Left cardiac atrium (tissue), 4 donors: Measurements from ENCODE around the gene EIF2B2. TPM values are rescaled to one million over a fixed set of nuclear protein-coding genes. Genes with fewer than 3 reads are reported as not detected.

Source experiments
- ATAC-seq, 2 donors: fragments of 200-7000 bp; cut with Tn5 transposase; one replicate each; pipeline ENCODE4 v1.9.1; 2020; ENCODE audit warnings: mild to moderate bottlenecking in 2 of 2, moderate library complexity in 2 of 2
- DNase-seq: peaks from one replicate; pipeline ENCODE4 v3.0.0-alpha.2; 2020
- intact Hi-C, 2 donors: fragments of 100-400 bp; cut with DNase I; formaldehyde crosslinking; loops; one replicate each; pipeline versions ENCODE4 v1.14.1 to v1.15.1; 2022 to 2023
- total RNA-seq, 2 donors: library from RNA; stranded (reverse); fragmentation: NEBNext Ultra II Directional; extraction: Animal tissue kit (Norgen Biotek cat#: 25700); gene quantifications; one replicate each; pipeline ENCODE4 v1.2.1, GENCODE V29; 2021
- donor health status: DM: no; HTN: yes; CAD: no.
- donor health status: DM: no; HTN: yes; CAD: no; lungs with severe emphysema.
- donor health status: DM: yes; HTN: yes; CAD: no.
- donor health status: Dilated cardiomyopathy.

Gene EIF2B2
- total RNA-seq, 2 donors from 2014 or later = 27.8 to 30.3 TPM

- DNase-seq = no peak
- ATAC-seq = no peak
- intact Hi-C loops = no loop called here
These were observed 20.4 kb downstream of the EIF2B2 start for GRCh38 chr14:75023108-75023507.

GRCh38 chr14:75025082-75025481, 22.4 kb downstream of the EIF2B2 start:
- intact Hi-C loops = no loop called here
- DNase-seq (no peak), ATAC-seq (peak in 1 of 2 donors; percentile 67)

GRCh38 chr14:75025876-75026275, 23.2 kb downstream of the EIF2B2 start:
- intact Hi-C loops = no loop called here
- ATAC-seq = no peak
- DNase-seq = no peak

- no peak for DNase-seq
- ATAC-seq = no peak
- intact Hi-C loops = no loop called here
These were observed 27.4 kb downstream of the EIF2B2 start for GRCh38 chr14:75030147-75030546.

GRCh38 chr14:75032939-75033338, 30.2 kb downstream of the EIF2B2 start:
- no peak for DNase-seq
- intact Hi-C loops = no loop called here
- ATAC-seq = no peak

- intact Hi-C loops = no loop called here
- ATAC-seq = no peak
These were observed 37.8 kb downstream of the EIF2B2 start for GRCh38 chr14:75040507-75040906.

GRCh38 chr14:75040959-75041358, 38.2 kb downstream of the EIF2B2 start:
- intact Hi-C loops = no loop called here
- DNase-seq = no peak
- no peak for ATAC-seq

More at GRCh38 chr14:75040507-75040906, 37.8 kb downstream of the EIF2B2 start:
- DNase-seq = no peak

- no peak for DNase-seq
- no peak for ATAC-seq
- intact Hi-C loops = no loop called here
These were observed 38.9 kb downstream of the EIF2B2 start for GRCh38 chr14:75041613-75042012.

GRCh38 chr14:75042035-75042434, 39.3 kb downstream of the EIF2B2 start:
- intact Hi-C loops = no loop called here
- no peak for DNase-seq
- no peak for ATAC-seq

GRCh38 chr14:75044322-75044721, 41.6 kb downstream of the EIF2B2 start:
- peak in 1 of 2 donors; percentile 41 for ATAC-seq
- intact Hi-C loops = no loop called here
- no peak for DNase-seq

GRCh38 chr14:75044752-75045151, 42.0 kb downstream of the EIF2B2 start:
- ATAC-seq (no peak), DNase-seq (no peak)
- intact Hi-C loops = no loop called here

GRCh38 chr14:75046275-75046674, 43.6 kb downstream of the EIF2B2 start:
- intact Hi-C loops = no loop called here
- DNase-seq (no peak), ATAC-seq (no peak)

- intact Hi-C loops = no loop called here
- no peak for DNase-seq
- no peak for ATAC-seq
These were observed 44.2 kb downstream of the EIF2B2 start for GRCh38 chr14:75046899-75047298.

- ATAC-seq (no peak), DNase-seq (no peak)
- intact Hi-C loops = no loop called here
These were observed 44.8 kb downstream of the EIF2B2 start for GRCh38 chr14:75047506-75047905.

GRCh38 chr14:75048101-75048500, 45.4 kb downstream of the EIF2B2 start:
- intact Hi-C loops = no loop called here
- DNase-seq = no peak
- no peak for ATAC-seq

- DNase-seq (no peak), ATAC-seq (peak in 1 of 2 donors; percentile 34)
- intact Hi-C loops = no loop called here
These were observed 46.4 kb downstream of the EIF2B2 start for GRCh38 chr14:75049136-75049535.

GRCh38 chr14:75049731-75050201, 47.0 kb downstream of the EIF2B2 start:
- DNase-seq (no peak), ATAC-seq (no peak)
- intact Hi-C loops = no loop called here

GRCh38 chr14:75050852-75051555, 48.3 kb downstream of the EIF2B2 start, which contains the start of gene MLH3:
TSS of gene MLH3 (minus strand) at chr14:75051467. CDS start at chr14:75049655, 1,812 bp downstream.
- intact Hi-C loops = no loop called here
- DNase-seq = peak; percentile 90
- peak; percentile 93 to 96 for ATAC-seq

- DNase-seq (no peak), ATAC-seq (no peak)
- intact Hi-C loops = no loop called here
These were observed 48.8 kb downstream of the EIF2B2 start for GRCh38 chr14:75051556-75051899.

- intact Hi-C loops = no loop called here
- ATAC-seq = no peak
- DNase-seq = no peak
These were observed 50.9 kb downstream of the EIF2B2 start for GRCh38 chr14:75053396-75054291.
